PC-9 (cell line): ENCODE data around the gene SUCLA2. TPM values are rescaled to one million over a fixed set of nuclear protein-coding genes. Genes with fewer than 3 reads are reported as not detected.

Experiments used
- BruUV-seq: library from RNA; stranded (reverse); fragments of 400-500 nt; replicated peaks from 2 replicates; lab custom pipeline; 2021; lab: Mats Ljungman, UMichigan
- CTCF ChIA-PET: fragments of 300-600 bp; sonication (Branson Sonifier 250); formaldehyde crosslinking; loops from one replicate; lab custom pipeline; 2022; ENCODE audit warnings: antibody characterized with exemption; lab: Charles Lee
- POLR2A ChIA-PET: fragments of 300-600 bp; sonication (Branson Sonifier 250); formaldehyde crosslinking; loops from one replicate; lab custom pipeline; 2022; ENCODE audit warnings: antibody characterized with exemption; ENCODE audit not compliant: unreplicated experiment; lab: Charles Lee
- DNase-seq, 2 experiments: peaks; one replicate each; pipeline versions ENCODE4 v3.0.0 to v3.0.0-alpha.2; 2015 to 2022; ENCODE audit warnings: mixed read lengths in 1 of 2
- H2AFZ ChIP-seq: fragments of 200-600 bp; sonication (generic); 2 replicates; pipeline ENCODE4 v1.8.1; 2017; ENCODE audit warnings: antibody characterized with exemption
- H3F3A ChIP-seq: fragments of 200-600 bp; sonication (generic); 2 replicates; pipeline ENCODE4 v1.8.1; 2017; ENCODE audit warnings: antibody characterized with exemption, mild to moderate bottlenecking, low read depth; ENCODE audit not compliant: insufficient read depth
- H3K27ac ChIP-seq: fragments of 200-600 bp; sonication (generic); 2 replicates; pipeline ENCODE4 v1.6.1; 2016; ENCODE audit warnings: mixed run types
- H3K27me3 ChIP-seq: fragments of 200-600 bp; sonication (generic); 2 replicates; pipeline ENCODE4 v1.6.1; 2016; ENCODE audit warnings: low read depth, mixed run types; ENCODE audit not compliant: insufficient read depth
- H3K36me3 ChIP-seq: fragments of 200-600 bp; sonication (generic); 2 replicates; pipeline ENCODE4 v1.6.1; 2016; ENCODE audit warnings: low read depth, mixed run types
- H3K4me1 ChIP-seq: fragments of 200-600 bp; sonication (generic); replicated peaks from 2 replicates; pipeline ENCODE4 v1.6.1; 2016; ENCODE audit warnings: mixed run types; ENCODE audit not compliant: insufficient read depth
- H3K4me2 ChIP-seq: fragments of 200-600 bp; sonication (generic); 2 replicates; pipeline ENCODE4 v1.6.1; 2017; ENCODE audit warnings: mixed run types
- H3K4me3 ChIP-seq: fragments of 200-600 bp; sonication (generic); 2 replicates; pipeline ENCODE4 v1.6.1; 2016; ENCODE audit warnings: mixed run types
- H3K79me2 ChIP-seq: fragments of 200-600 bp; sonication (generic); 2 replicates; pipeline ENCODE4 v1.6.1; 2017; ENCODE audit warnings: low read depth, mixed run types
- H3K9me2 ChIP-seq: fragments of 200-600 bp; sonication (generic); 2 replicates; pipeline ENCODE4 v1.8.1; 2017; ENCODE audit warnings: mild to moderate bottlenecking; ENCODE audit not compliant: insufficient read depth
- H3K9me3 ChIP-seq: fragments of 200-600 bp; sonication (generic); 2 replicates; pipeline ENCODE4 v1.8.1; 2016; ENCODE audit warnings: low read depth; ENCODE audit not compliant: insufficient read depth
- H4K20me1 ChIP-seq: fragments of 200-600 bp; sonication (generic); 2 replicates; pipeline ENCODE4 v1.8.1; 2017; ENCODE audit not compliant: insufficient read depth
- CTCF ChIP-seq: fragments of 200-600 bp; sonication (generic); conservative IDR thresholded peaks from 2 replicates; pipeline ENCODE4 v1.6.1; 2017; ENCODE audit warnings: mixed run types, antibody characterized with exemption, mild to moderate bottlenecking, moderate library complexity
- EZH2 ChIP-seq: fragments of 200-600 bp; sonication (generic); IDR thresholded peaks from 2 replicates; pipeline ENCODE4 v1.8.0; 2017; ENCODE audit warnings: antibody characterized with exemption, low read depth
- intact Hi-C: fragments of 100-400 bp; cut with micrococcal nuclease; formaldehyde crosslinking; loops from one replicate; pipeline ENCODE4 v1.10.0; 2022; ENCODE audit not compliant: unreplicated experiment
- total RNA-seq: library from RNA; stranded (reverse); gene quantifications from 2 replicates; pipeline ENCODE4 v1.2.3, GENCODE V29; 2021

SUCLA2 gene
- total RNA-seq, 1 experiment from 2014 or later: 44.8 TPM

GRCh38 chr13:47896111-47896510, 105.0 kb downstream of the SUCLA2 start:
- DNase-seq: no peak
- CTCF ChIA-PET: no interaction called here

GRCh38 chr13:47893527-47893926, 107.5 kb downstream of the SUCLA2 start:
- Histone ChIP-seq H3K9me3 (no peaks in the 10 kb centered on the region), H3K27me3 (no peaks in the 10 kb centered on the region), H3K36me3 (no peaks in the 10 kb centered on the region), H2AFZ (no peak overlapping the region), H3K4me1 (peaks cover 6% of the 10 kb centered on the region), H3F3A (no peaks in the 10 kb centered on the region; the same call in 1 of the 2 replicates), H3K4me2 (no peak overlapping the region), H3K79me2 (no peaks in the 10 kb centered on the region), H4K20me1 (no peaks in the 10 kb centered on the region), H3K9me2 (no peaks in the 10 kb centered on the region), H3K27ac (no peak overlapping the region), H3K4me3 (no peak overlapping the region)
- BruUV-seq: no TSS peak
- TF ChIP-seq CTCF (no peak), EZH2 (no peak)
- CTCF ChIA-PET: no interaction called here
- intact Hi-C loops: no loop called here
- DNase-seq: no peak
- POLR2A ChIA-PET: no interaction called here

More at GRCh38 chr13:47896111-47896510, 105.0 kb downstream of the SUCLA2 start:
- no peaks in the 10 kb centered on the region for H3K36me3 ChIP-seq
- BruUV-seq: no TSS peak
- H3F3A ChIP-seq: no peaks in the 10 kb centered on the region; the same call in 1 of the 2 replicates
- no peaks in the 10 kb centered on the region for H3K9me3 ChIP-seq
- no peaks in the 10 kb centered on the region for H3K27me3 ChIP-seq
- H2AFZ ChIP-seq: no peak overlapping the region
- POLR2A ChIA-PET: no interaction called here
- no peaks in the 10 kb centered on the region for H3K79me2 ChIP-seq
- TF ChIP-seq EZH2 (no peak), CTCF (no peak)
- H3K9me2 ChIP-seq: no peaks in the 10 kb centered on the region
- peaks cover 6% of the 10 kb centered on the region; the same call in 1 of the 2 replicates for H3K4me1 ChIP-seq
- no peak overlapping the region for H3K4me2 ChIP-seq
- H4K20me1 ChIP-seq: no peaks in the 10 kb centered on the region
- intact Hi-C loops: no loop called here
- no peak overlapping the region for H3K27ac ChIP-seq
- H3K4me3 ChIP-seq: no peak overlapping the region

Other genes starting within 250 kb of the SUCLA2 start
- 13.4 and 16.1 TPM in 2 replicates for gene NUDT15, start 36.5 kb upstream of the SUCLA2 start, total RNA-seq
- 26.9 and 38.5 TPM in 2 replicates for gene MED4, start 93.8 kb upstream of the SUCLA2 start, total RNA-seq
- gene ITM2B, start 231.9 kb upstream of the SUCLA2 start, total RNA-seq: 136 and 155 TPM in 2 replicates